ENCODE measurements around the gene SMO.

Gene SMO

DNA sequence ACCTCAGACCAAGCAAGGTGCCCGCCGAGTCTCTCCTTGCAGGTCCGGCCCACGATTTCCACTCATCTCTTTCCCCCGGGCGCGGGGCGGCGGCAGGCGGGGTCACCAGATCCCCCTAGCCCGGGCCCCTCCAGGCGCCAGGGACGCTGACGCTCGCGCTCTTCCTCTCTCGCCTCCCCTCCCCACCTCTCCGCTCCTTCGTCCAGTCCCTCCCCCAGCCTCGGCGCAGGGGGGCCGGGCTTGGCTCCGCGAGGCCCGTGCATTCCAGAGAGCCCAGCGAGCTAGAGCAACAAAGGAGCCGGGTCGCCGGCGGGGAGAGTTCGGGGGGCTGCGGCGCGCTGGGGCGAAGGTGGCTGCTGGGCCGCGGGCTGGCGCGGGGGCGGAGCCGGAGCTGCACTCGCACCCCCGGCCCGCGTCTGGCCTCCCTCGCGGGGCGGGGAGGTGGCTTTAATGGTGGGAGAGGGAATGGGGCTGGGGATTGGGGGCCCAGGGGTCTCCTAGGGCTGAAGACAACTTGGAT, at the start of gene SMO:
Gene SMO (plus strand): TSS at position 262 of the 520 bp plus-strand sequence. CDS start 519 bp downstream, outside the sequence.
- ATAC-seq (ENCODE audit: low read depth) (peak; percentile 60), DNase-seq (ENCODE audit: low spot score in 2 of 2) (peak in 1 of 2 donors; percentile 40)
- H3K27ac Mint-ChIP-seq = peak within 1 kb of the TSS; percentile 49
- H3K4me1 Mint-ChIP-seq = peaks cover 20% of the 10 kb centered on the region
- H3K36me3 Mint-ChIP-seq = no peaks in the 10 kb centered on the region
- no peaks in the 10 kb centered on the region for H3K9me3 Mint-ChIP-seq
- H3K4me3 Mint-ChIP-seq = peak within 1 kb of the TSS; percentile 90
- peaks cover 19% of the 10 kb centered on the region for H3K27me3 Mint-ChIP-seq

DNA sequence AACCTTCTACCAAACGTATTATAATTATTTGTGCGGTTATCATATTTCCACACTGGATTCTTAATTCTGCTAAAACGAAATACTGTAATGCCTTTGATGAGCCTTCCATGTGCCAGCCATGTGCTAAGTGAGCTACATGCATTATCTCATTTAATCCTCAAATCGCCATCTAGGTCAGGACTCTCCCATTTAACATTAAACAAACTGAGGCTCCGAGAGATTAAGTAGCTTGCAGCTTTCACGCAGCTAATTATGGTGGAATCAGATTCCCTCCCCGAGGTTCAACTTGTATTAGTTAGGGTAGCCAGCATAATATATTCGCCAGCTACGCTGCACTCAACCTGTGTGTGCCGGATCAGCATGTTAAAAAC, 44.7 kb upstream of the SMO start:
- Mint-ChIP-seq H3K27me3 (no peaks in the 10 kb centered on the region), H3K4me3 (peak overlapping the region; percentile 97), H3K9me3 (no peaks in the 10 kb centered on the region), H3K27ac (peak overlapping the region; percentile 90), H3K4me1 (peaks cover 42% of the 10 kb centered on the region), H3K36me3 (peaks cover 11% of the 10 kb centered on the region)
- ATAC-seq (ENCODE audit: low read depth) (no peak), DNase-seq (ENCODE audit: low spot score in 2 of 2) (no peak)

DNA sequence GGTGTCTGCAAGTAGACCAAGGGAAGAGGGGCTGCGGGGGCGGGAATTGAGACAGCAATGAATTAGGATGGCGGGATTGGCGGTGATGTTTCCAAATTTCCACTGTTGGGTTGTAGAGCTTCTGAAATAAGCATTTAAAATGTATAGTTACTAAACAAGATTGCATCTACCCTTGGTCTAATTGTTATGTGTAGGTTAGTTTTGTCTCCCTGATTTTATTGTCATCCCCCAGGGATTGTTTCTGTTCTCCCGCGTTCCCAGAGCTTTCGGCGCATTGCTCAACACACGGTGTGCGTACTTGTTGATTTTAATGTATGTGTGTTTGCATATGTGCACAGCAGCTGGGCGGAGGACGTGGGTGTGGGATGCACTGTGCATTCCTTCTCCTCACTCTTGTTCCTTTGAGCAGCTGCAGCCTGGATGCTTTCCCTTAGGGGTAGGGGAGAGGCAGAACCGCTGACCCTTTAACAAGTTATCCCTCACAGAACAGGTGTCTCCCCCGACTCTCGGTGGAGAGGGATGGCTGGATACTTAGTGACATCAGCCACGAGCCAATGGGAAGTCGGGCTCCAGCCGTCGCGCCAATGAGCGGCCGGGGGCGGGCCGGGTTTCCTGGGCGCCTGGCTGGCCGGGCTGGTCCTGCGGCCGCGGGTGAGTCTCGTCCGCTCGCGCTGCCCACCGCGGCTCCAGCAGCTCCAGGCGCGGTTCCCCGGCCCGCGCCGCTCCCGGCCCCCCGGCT, 44.2 kb upstream of the SMO start, which contains the start of gene TSPAN33:
Gene TSPAN33 (plus strand): TSS at position 613 of the 739 bp plus-strand sequence. CDS start 274 bp downstream, outside the sequence.
- H3K36me3 Mint-ChIP-seq = peaks cover 14% of the 10 kb centered on the region
- H3K4me1 Mint-ChIP-seq = peaks cover 46% of the 10 kb centered on the region
- ATAC-seq (ENCODE audit: low read depth) (peak; percentile 62), DNase-seq (ENCODE audit: low spot score in 2 of 2) (peak; percentile 52 to 64)
- H3K27me3 Mint-ChIP-seq = no peaks in the 10 kb centered on the region
- H3K27ac Mint-ChIP-seq = peak within 1 kb of the TSS; percentile 92
- H3K4me3 Mint-ChIP-seq = peak within 1 kb of the TSS; percentile 97
- no peaks in the 10 kb centered on the region for H3K9me3 Mint-ChIP-seq

DNA sequence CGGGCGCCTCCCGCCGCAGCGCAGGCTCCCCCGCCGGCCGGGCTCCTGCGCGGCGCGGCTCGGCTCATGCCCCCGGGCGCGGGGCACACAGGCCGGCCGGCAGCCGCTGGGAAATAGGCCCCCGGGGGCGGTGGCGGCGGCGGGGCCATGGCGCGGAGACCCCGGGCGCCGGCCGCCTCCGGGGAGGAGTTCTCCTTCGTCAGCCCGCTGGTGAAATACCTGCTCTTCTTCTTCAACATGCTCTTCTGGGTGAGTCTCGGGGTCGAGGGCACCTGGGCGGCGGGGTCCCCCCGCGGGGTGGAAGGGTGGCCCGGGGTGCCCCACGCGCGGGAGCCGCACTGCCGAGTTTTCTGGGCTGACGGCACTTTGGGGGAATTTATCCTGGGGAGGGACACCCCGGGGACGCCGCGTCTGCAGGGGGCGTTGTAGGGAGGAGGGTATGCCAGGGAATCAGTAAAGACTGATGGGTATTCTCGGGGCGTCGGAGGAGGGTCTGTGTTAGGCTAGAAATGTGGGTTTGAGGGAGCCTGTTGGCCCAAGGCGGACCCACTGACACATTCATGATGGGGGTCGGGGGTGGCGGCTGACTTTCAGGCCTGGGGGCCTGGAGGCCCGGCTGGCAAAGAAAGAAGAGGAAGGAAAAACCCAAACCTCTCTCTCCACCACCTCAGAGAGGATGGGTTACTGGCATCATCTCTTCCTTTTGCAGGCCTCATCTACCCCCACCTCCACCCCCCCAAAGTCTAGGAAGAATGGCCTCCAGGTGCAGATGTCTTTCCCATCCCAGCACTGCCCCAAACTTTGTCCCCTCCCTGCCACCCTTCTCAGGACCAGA, 43.4 kb upstream of the SMO start:
- Mint-ChIP-seq H3K4me3 (peak overlapping the region; percentile 88), H3K27me3 (no peaks in the 10 kb centered on the region), H3K4me1 (peaks cover 52% of the 10 kb centered on the region), H3K36me3 (peaks cover 18% of the 10 kb centered on the region), H3K9me3 (no peaks in the 10 kb centered on the region), H3K27ac (peak overlapping the region; percentile 92)
- ATAC-seq (ENCODE audit: low read depth) (peak; percentile 28), DNase-seq (ENCODE audit: low spot score in 2 of 2) (peak; percentile 46 to 65)

DNA sequence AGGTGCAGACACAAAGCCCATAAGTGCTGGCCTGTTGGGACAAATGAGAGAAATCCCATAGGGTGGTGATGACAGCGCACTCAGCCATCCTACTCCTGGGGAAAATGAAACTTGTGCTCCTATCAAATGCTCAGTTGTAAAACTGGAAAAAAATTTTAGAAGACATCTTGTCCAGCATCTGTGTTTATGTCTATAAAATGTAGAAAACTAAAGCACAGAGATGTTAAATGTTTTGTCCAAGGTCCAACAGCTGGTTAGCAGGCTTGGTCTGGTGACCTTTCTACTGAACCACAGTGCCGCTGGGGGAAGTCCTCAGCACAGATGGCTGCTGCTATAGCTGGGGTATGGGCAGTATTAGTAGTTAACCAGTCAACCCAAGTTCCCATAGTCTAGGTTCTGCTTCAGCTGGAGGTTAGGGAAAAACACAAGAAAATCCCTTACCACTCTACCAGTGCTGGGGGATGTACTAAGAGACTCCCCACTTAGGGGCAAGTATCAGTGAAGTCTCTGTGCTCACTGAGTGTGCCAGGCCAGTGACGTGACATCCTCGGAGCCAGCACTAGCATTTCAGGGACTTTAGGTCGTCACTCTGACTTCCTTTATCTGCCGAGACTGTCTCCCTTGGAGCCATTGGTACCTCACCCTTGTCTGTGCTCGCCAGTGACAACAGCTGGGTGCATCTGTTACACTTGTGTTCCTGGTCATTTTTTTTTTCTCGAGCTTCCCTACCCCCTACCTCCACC, 42.0 kb upstream of the SMO start:
- Mint-ChIP-seq H3K4me1 (peaks cover 57% of the 10 kb centered on the region), H3K4me3 (peak overlapping the region; percentile 88), H3K27me3 (no peaks in the 10 kb centered on the region), H3K27ac (peak overlapping the region; percentile 92), H3K36me3 (peaks cover 18% of the 10 kb centered on the region), H3K9me3 (no peaks in the 10 kb centered on the region)
- ATAC-seq (ENCODE audit: low read depth) (peak; percentile 71), DNase-seq (ENCODE audit: low spot score in 2 of 2) (peak; percentile 54 to 56)

DNA sequence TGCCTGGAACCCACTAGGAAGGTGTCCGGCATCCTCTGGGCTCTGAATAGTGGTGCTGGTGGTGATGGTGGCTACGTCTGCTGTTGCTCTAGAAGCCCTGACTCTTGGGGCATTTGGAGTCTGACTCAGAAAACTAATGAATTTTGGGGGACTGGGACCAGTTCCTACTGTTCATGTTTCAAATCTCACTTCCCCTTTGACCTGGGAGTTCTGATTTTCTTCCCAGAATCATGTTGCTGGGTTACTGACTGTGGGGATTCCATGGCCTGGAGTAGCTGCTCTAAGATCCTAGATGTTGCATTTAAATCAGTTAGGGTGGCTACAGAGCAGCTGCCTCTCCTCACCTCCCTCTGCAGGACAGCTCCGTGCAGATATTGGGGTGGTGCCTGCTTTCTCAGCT, 40.7 kb upstream of the SMO start:
- Mint-ChIP-seq H3K9me3 (no peaks in the 10 kb centered on the region), H3K27me3 (no peaks in the 10 kb centered on the region), H3K4me3 (peak overlapping the region; percentile 88), H3K36me3 (peaks cover 20% of the 10 kb centered on the region), H3K27ac (peak overlapping the region; percentile 92), H3K4me1 (peaks cover 59% of the 10 kb centered on the region)
- DNase-seq (ENCODE audit: low spot score in 2 of 2) (no peak), ATAC-seq (ENCODE audit: low read depth) (no peak)

DNA sequence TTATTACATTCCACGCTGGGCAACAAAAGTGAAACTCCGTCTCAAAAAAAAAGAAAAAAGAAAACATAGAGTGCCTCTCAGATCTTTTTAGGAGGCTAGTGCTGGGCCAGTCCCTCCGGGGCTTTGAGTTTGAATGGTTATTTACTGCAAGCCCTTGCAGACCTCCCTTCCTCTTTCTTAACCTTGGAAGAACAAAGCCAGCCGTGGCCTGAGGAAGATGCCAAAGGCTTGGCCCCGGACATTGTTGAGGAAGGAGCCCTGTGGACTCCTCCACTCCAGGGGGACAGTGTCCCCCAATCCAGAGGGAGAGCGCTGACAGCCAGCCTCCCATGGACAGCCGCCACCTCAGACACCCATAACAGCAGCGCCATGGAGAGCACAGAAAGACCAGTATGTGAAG, 38.9 kb upstream of the SMO start:
- peaks cover 54% of the 10 kb centered on the region for H3K4me1 Mint-ChIP-seq
- H3K9me3 Mint-ChIP-seq = no peaks in the 10 kb centered on the region
- H3K4me3 Mint-ChIP-seq = no peak overlapping the region
- DNase-seq (ENCODE audit: low spot score in 2 of 2) (no peak), ATAC-seq (ENCODE audit: low read depth) (no peak)
- peaks cover 26% of the 10 kb centered on the region for H3K36me3 Mint-ChIP-seq
- H3K27ac Mint-ChIP-seq = peak overlapping the region; percentile 53
- no peaks in the 10 kb centered on the region for H3K27me3 Mint-ChIP-seq

DNA sequence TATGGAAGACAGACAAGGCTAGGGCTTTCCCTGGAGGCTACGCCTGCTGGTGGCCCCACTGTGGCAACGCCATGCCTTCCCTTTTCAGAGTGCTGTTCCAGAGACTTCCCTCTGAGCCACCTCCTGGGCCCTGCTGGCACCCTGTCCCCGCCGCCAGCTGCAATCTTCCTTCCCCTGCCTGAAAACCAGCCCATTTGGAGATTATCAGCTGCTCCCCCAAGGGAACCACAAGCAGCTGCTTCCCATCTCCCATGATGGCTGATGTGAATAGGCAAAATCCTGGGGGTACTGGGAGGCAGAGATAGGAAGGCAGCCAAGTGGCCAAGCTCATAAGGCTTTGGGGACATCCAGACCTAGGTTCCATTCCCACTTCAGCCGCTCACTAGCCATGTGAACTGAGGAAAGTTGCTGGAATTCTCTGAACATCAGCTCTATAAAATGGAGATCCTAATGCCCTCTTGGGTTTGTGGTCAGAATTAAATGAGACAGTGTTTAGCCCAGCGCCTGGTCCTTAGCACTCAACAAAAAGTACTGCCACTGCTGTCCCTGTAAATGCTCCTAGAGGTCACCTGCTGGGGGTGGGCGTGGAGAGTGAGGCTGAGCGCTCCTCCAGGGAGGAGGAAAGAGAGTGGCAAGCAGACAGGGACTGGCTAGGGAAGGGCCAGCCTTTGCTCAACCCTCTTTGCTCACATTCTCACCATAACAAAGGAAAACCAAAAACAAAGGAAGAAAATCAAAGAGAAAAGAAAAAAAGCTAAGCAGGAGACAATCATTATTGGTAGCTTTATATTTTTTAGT, 38.0 kb upstream of the SMO start:
- Mint-ChIP-seq H3K27ac (peak overlapping the region; percentile 89), H3K36me3 (peaks cover 28% of the 10 kb centered on the region), H3K27me3 (no peaks in the 10 kb centered on the region), H3K4me1 (peaks cover 53% of the 10 kb centered on the region), H3K4me3 (no peak overlapping the region), H3K9me3 (no peaks in the 10 kb centered on the region)
- ATAC-seq (ENCODE audit: low read depth) = no peak
- no peak for DNase-seq (ENCODE audit: low spot score in 2 of 2)

DNA sequence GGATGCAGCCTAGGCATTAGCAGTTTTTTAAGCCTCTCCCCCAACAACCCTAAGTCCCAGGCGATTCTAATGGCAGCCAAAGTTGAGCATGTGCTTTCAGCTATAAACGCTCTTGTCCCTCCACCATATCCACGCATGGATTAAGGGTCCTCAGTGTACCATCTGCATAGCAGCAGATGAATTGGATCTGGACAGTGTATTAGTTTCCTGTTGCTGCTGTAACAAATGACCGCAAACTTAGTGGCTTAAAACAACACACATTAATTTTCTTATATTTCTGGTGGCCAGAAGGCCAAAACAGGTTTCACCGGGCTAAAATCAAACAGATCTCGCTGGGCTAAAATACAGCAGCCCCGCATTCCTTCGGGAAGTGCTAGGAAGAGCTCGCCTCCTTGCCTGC, 30.8 kb upstream of the SMO start:
- peak overlapping the region; percentile 60 for H3K27ac Mint-ChIP-seq
- no peak for DNase-seq (ENCODE audit: low spot score in 2 of 2)
- no peaks in the 10 kb centered on the region for H3K27me3 Mint-ChIP-seq
- H3K4me3 Mint-ChIP-seq = no peak overlapping the region
- H3K4me1 Mint-ChIP-seq = peaks cover 46% of the 10 kb centered on the region
- ATAC-seq (ENCODE audit: low read depth) = no peak
- no peaks in the 10 kb centered on the region for H3K9me3 Mint-ChIP-seq
- H3K36me3 Mint-ChIP-seq = peaks cover 28% of the 10 kb centered on the region

DNA sequence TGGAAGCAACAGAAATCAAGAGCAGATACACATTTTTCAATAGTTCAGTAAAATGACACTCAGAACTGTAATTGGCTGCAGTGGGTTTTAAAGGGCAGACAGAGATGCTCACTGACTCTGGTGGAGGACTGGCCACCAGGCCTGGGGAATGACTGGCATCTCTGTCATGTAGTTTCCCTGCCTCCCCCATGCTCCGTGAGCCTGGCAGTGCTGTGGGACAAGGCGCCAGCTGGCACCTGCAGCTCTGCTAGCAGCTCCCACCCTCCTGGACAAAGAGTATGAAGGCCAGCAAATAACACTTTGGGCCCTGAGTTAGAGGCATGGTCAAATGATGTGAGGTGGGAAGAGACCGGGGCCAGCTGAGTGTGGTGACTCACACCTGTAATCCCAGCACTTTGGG, 28.9 kb upstream of the SMO start:
- Mint-ChIP-seq H3K36me3 (peaks cover 25% of the 10 kb centered on the region), H3K27ac (peak overlapping the region; percentile 86), H3K4me1 (peaks cover 50% of the 10 kb centered on the region), H3K9me3 (no peaks in the 10 kb centered on the region), H3K4me3 (no peak overlapping the region), H3K27me3 (no peaks in the 10 kb centered on the region)
- DNase-seq (ENCODE audit: low spot score in 2 of 2) (no peak), ATAC-seq (ENCODE audit: low read depth) (no peak)

DNA sequence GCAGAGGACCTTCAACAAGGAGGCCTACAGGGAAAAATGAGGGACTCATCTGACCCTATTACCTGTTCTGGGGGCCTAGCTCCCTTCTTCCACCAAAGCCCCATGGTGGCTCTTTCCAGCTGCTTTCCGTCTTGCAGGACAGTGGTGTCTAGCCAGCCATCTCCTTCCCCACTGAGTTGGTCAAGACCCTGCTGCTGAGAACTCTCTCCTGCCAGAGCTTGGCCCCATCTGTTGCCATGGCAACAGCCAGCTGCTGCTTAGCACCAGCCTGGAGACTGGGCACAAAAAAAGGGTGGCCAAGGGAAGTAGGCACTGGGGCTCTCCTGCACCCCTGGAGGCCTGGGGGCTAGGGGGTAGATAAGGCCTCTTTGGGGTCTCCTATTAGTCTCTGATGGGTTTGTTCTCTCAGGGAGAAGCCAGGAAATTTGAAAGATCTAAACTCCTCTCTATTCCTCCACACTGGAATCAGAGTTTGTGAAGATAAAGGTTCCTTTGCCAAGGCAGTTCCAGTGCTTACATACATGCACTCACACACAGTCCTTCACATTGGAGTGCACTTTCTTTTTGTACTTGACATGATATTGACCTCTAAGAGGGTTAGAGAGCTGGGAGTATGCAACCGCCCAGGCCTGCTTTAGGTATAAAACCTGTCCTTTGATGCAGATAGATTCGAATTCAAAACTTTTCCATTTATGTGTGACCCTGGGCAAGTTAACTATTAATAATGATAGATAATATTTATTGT, 28.1 kb upstream of the SMO start:
- Mint-ChIP-seq H3K27ac (peak overlapping the region; percentile 86), H3K27me3 (no peaks in the 10 kb centered on the region), H3K4me3 (no peak overlapping the region), H3K36me3 (peaks cover 28% of the 10 kb centered on the region), H3K9me3 (no peaks in the 10 kb centered on the region), H3K4me1 (peaks cover 48% of the 10 kb centered on the region)
- no peak for DNase-seq (ENCODE audit: low spot score in 2 of 2)
- peak; percentile 30 for ATAC-seq (ENCODE audit: low read depth)

DNA sequence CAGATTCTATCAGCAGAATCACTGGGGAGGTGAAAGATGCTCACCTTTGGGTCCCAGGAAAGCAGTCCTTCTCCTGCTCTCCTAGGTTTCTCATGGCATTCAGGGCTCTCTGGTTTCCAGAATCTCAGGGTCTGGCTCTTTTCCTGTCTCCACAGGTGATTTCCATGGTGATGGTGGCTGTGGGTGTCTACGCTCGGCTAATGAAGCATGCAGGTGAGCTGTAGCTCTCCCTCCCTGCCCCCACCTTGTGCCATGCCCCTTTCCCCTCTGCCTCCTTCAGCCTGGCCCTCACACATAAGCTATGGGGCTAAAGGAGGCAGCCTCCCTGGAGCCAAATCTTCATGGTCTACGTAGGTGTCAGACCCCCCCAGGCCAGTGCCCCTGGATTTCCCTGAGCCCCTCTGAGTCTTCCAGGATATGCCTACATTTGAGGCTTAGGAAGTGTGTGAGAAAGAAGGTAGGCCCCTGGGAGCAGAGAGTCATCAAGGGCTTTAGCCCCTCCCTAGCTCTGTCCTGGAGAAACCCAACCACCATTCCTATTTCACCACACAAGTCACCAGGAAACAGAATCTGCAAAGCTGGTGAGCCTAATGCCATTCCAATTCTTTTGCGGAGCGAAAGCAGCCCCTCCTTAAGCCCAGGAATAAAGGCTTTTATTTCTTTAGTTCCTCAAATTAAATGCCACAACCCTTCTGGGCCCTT, 26.8 kb upstream of the SMO start:
- peak; percentile 56 for ATAC-seq (ENCODE audit: low read depth)
- no peak for DNase-seq (ENCODE audit: low spot score in 2 of 2)
- H3K4me3 Mint-ChIP-seq = peak overlapping the region; percentile 30
- H3K27me3 Mint-ChIP-seq = no peaks in the 10 kb centered on the region
- peaks cover 46% of the 10 kb centered on the region for H3K4me1 Mint-ChIP-seq
- H3K27ac Mint-ChIP-seq = peak overlapping the region; percentile 86
- H3K9me3 Mint-ChIP-seq = no peaks in the 10 kb centered on the region
- H3K36me3 Mint-ChIP-seq = peaks cover 24% of the 10 kb centered on the region

Measured in memory B cell (primary cell).